Stimulated activated CD8-positive, alpha-beta memory T cell treated with anti-CD3 and anti-CD28 coated beads, Interleukin-4, amount 100 ng/mL, for 4 hours (primary cell): Measurements from ENCODE around the gene HOXA13.

ENCODE experiments used
- DNase-seq, 2 donors: peaks; one replicate each; pipeline ENCODE4 v3.0.0-alpha.2; 2020; ENCODE audit warnings: low read depth in 2 of 2, low spot score in 1 of 2

HOXA13 gene

GRCh38 chr7:27237735-27238334, 37.9 kb upstream of the HOXA13 start:
- no peak for DNase-seq

DNA sequence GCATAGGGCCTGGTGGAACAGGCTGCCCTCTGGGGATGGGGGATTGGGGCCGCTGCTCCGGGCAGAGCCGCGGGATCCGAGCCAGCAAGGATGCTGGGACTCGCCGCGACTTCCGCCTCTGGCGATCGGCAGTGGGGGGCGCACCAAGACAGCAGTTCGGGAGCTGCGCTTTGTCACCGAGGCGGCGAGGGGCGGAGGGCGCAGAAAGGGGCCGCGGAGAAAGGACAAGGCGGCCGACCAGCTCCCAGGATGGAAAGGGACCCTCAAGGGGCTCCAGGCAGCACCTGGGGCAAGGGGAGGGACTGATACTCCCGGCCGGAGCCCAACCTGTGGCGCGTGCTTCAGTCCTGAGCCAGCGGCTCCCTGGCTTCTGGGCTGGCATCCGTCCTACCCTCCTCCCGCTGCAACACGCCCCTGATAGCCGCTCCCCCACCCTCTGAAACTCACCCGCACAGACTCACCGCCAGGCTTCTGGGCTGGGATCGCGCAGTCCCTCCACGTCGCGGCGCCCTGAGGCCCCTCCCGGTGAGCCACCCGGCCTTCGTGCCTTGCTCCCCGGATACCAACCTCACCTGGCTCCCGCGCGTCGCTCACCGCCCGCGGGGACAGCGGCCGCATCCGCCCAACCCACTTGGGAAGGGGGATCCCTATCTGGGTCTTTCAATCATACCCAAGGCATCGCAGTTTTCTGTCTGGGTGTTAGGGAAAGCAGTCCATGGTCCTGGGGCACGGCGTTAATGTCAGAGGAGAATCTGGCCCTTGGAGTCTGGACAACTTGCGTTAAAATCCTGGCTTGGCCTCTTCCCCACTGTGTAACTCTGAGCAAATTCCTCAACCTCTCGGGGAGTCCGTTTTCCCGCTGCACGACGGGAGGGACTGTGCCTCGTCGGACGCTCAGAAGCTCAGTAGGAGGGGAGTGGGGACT, 35.8 kb upstream of the HOXA13 start:
- DNase-seq = no peak

GRCh38 chr7:27229448-27229847, 29.6 kb upstream of the HOXA13 start:
- no peak for DNase-seq

- no peak for DNase-seq
These were observed 25.4 kb upstream of the HOXA13 start for GRCh38 chr7:27224983-27225934.

DNA sequence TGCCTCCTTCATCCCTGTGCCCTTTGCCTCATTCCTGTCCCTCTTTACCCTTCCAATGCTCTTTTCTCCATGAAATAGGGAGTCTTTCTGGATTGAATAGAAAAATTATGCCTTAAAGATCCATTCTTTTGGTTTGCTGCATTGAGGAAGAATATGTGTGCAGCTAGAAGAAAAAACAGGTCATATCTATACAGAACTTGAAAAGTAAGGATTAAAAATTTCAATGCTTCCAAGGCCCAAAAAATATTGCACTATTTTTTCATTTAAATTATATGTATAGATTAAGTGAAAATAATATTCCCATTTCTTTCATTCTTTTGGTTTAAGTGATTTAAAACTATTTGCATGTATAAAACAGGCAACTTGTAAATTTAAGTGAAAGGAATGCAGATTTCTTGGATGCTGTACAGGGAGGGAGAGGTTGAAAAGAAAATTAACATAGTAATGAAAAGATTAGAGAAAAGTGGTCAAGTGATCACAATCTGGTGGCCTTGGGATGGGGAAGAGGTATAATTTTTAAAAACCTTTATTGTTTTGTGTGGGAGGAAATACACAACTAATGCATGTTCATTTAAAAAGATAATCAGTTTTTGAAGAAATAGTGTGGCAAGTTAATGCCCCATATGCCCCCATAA, 24.2 kb upstream of the HOXA13 start:
- no peak for DNase-seq

DNA sequence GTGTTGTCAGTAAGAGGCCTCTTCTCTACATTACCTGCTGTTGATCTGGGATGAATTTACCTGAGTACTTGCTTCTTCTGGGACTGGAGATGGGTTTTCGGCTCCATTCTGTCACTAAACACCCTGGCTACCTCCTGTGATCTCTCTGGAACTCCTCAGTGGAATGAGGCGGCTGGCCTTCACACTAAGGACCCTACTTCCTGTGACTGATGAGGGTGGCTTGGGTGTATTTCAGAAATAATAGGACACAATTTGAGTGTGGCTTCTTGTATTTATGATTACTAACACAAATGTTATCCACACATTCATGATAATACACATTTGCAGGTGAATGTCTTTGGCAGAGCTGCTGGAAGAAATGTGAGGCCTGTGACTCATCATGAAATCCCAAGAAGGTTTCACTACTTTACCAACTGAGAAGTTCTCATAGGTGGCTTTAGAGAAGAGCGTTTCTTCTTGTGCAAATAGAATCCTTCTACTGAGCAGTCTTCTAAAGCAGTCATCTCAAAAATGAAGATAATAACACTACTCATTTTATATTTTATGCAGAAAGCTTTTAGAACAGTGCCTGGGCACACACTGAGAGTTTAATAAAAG, 21.4 kb upstream of the HOXA13 start:
- DNase-seq = no peak

GRCh38 chr7:27220440-27220955, 20.6 kb upstream of the HOXA13 start:
- DNase-seq = no peak

DNA sequence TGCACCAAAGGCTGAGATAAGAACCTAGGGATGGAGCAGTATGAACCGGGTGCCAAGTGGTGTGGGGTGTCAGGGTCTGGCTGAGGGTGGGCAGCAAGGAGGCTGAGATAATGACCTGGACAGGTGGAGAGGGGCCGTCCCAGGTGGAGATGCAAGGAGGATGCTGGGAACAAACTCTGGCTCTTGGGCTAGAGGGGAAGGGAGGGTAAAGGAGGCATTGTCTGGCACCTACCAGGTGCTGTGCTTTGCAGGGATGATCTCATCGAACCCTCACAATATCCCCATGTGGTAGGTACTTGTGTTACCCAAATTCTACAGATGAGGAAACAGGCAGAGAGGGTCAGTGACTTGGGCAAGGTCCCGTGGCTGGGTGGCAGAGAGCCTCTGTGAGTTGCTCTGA, 19.9 kb upstream of the HOXA13 start:
- no peak for DNase-seq

- no peak for DNase-seq
These were observed 18.1 kb upstream of the HOXA13 start for GRCh38 chr7:27217951-27218350.

- DNase-seq = no peak
These were observed 15.5 kb upstream of the HOXA13 start for GRCh38 chr7:27215356-27215755.

- no peak for DNase-seq
These were observed 14.5 kb upstream of the HOXA13 start for GRCh38 chr7:27214239-27214950.

GRCh38 chr7:27213433-27214238, 13.7 kb upstream of the HOXA13 start:
- no peak for DNase-seq

DNA sequence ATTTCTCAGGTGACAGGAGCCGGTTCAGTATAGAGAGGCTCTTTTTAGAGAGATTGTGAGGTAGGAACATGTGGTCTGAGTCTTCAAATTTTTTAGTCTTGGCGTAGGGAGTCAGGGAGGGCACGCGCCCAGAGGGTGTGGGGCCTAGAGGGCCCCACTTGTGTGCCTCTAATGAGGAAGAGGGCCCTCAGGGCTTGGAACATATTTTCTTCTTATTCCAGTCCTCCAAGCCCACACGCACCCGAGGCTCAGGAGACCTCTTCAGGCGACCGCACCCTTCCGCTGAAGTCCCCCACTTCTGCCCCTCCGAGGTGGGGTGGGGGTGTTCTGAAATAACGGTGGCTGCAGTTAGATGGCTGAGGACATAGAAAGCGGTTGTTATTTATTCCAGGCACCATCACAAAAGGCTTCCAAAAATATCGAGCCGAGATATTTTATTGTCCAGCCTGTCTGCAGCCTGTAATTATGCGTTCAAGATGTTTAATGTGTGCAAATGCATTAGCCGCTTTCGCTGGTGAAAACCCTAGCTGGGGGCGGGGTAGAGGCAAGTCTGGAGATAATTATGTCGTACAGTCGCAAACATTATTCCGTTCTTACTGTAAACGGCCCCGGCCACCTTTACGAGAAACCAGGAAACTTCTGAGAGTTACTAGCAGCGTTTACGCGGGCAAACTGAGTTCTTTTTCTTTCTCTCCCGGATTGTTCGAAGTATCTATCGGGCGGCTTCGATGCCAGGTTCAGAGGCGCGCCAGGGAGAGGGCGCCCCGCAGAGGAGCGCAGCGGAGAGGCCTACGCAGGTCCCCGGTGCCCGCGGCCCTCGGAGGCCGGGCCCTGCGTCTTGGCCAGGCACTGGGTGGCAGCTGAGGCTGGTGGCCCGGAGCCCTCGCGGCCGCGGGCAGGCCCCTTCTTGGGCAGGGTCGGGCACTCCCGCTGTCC, 12.9 kb upstream of the HOXA13 start:
- no peak for DNase-seq

GRCh38 chr7:27211764-27212204, 11.9 kb upstream of the HOXA13 start:
- no peak for DNase-seq

DNA sequence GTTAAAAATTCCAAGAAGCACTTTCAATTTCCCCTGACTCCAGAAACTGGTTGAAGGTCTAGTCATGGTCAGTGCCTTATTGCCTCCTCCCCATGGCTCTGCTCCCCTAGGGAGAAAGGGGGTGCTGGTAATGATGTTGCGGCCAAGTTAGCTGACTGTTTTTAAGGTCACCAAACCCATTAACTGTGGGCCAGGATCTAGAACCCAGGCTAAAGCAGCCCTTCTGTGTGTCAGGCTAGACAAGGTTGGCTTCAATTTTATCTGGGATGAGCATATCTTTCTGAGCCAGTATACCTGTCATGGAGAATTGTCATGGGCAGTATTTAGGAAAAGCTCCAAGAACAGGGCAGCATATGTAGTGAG, 11.2 kb upstream of the HOXA13 start:
- no peak for DNase-seq

- DNase-seq = no peak
These were observed 10.7 kb upstream of the HOXA13 start for GRCh38 chr7:27210441-27211083.

DNA sequence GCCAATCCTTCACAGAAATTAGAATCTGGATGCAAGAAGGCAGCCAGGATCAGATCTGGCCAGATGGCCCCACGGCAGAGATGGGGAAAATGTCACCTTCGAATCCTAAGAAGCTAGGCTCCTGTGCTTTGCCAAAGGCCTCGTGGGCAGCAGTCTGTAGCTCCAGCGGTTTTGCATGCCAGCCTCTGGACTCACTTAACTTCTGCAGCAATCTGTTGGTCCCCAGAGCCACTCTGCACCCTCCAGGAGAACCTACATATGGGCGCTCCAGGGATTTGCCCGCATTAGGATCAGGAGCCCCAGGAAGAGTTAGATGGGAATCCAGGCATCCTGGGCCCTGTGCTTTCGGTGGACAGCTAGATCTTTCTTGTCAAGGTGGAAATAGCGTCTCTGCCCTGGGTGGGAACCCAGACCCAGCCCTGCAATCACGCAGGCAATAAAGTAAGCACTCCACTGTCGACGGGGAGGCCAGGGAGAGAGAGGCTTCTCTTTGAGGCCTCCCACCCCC, 10.1 kb upstream of the HOXA13 start:
- no peak for DNase-seq
